NCI-H2107 treated with DMSO at 0.1 percent for 48 hours (cell line): ENCODE data around the gene KATNAL2.
"Not testable (repeated sequence)": the region's sequence is repeated elsewhere in the genome, so short reads cannot be mapped to it uniquely, and the experiment has no call there.

Experiments
- DNase-seq: peaks from one replicate; lab custom pipeline; 2025; ENCODE audit not compliant: unreplicated experiment; lab: John Stamatoyannopoulos, UW

Gene KATNAL2

DNA sequence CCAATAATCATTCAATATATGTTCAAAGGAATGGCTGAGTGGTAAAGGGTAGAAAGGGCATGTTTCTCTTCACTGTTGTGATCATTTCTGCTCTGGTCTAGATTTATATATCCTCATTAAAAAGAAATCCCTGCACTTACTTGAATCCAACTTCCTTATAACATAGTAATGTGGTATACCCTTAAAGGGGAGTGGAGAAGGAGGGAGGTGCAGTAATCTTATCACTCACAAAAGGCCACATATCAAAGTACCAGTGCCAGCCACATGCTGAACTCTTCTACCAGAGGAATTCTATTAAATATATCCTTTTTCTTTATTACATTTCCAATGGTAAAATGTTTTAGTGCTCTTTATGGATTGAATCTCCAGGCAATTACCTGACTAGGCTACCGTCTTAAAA lies 3.3 kb downstream of the KATNAL2 start:
- DNase-seq = no peak

DNA sequence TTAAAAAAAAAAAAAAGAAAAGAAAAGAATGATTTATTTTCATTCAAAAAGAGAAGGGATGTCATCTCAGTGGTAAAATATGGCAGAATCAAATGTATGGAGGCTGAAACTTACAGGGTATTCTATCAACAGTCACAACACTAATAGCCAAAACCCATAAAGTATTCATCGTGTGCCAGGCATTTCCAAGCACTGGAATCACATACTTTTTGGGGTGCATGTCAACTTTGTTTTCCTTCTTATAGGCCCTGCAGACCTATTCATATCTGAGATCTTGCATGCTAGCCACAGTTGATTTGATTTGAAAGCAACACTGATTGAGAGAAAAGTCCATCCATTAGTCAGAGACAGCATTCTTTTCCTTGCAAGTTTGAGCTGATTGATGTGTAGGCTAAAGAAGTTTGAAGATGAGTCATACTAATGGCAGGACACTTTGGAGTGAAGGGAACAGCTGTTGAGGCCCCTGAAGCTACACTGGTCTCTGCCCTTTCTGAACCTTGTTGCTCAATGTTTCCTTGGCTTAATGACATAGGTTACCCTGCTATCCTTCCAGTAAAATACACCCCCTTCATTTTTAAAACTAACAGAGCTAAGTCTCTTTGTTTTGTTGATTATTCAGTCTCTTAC lies 22.0 kb downstream of the KATNAL2 start:
- no peak for DNase-seq

DNA sequence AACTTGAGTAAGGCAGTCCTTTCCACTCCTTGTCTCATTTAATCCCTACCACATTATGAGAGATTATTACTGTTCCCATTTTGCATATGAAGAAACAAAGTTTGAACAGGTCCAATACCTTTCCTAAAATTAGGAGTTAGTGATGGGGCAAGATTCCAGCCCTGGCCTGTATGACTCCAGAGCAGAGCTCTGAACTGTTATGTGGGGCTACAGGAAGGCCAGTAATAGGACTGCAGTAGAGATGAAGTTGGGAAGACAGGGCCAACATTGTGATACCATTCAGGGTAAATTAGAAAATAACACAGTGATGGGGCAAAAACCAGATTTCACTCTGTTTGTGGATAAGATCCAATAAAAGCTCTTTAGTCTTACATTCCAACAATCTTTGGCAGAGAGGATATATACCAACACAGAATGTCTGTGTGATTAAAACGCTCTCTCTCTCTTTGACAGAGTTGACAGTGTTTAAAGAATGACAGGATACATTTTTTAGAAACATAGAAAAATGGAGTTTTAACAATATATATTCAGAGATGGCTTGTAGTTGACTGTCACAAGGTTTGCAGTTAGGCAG lies 22.7 kb downstream of the KATNAL2 start:
- no peak for DNase-seq

DNA sequence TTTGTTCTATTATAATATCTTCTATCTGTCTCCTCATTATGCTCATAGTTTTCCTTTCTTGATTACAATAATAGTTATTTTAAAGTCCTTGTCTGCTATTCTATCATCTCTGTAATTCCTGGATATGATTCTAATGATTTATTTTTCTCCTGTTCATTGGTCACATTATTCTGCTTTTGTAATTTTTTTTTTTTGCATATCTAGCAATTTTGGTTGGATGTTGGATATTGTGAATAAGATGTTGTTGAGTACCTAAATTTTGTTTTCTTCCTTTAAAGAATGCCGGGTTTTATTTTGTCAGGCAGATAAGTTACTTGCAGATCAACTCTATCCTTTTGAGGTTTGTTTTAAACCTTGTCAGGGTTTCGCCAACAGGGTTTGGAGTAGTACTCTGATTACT lies 25.2 kb downstream of the KATNAL2 start:
- DNase-seq = no peak

DNA sequence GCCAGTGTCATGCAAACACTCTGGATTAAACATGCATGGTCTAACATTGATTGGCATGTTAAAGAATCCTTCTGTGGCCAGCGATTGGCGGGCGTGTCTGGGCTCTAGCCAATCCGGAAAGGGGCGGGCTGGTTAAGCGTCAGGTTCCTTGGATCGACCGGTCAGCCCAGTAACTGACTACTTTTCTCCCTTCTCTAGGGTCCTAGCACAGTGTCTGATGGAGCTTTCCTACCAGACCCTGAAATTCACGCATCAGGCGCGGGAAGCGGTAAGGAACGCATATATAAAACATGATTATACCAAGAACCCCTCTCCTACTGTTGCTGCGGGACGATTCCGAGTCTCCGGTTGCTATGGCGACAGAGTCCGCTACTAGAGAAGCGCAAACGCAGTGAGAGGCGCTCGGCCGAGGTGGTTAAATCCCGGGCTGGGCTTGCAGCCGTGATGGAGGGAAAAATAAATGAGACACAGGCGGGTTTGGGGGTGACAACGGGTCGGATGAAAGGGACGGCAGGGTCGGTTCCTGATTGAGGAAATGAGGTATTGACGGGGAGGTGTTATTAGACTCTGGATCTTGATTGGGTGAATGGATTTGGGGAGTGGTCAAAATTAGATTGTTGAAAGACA lies 29.4 kb downstream of the KATNAL2 start:
- DNase-seq = peak; percentile 85

DNA sequence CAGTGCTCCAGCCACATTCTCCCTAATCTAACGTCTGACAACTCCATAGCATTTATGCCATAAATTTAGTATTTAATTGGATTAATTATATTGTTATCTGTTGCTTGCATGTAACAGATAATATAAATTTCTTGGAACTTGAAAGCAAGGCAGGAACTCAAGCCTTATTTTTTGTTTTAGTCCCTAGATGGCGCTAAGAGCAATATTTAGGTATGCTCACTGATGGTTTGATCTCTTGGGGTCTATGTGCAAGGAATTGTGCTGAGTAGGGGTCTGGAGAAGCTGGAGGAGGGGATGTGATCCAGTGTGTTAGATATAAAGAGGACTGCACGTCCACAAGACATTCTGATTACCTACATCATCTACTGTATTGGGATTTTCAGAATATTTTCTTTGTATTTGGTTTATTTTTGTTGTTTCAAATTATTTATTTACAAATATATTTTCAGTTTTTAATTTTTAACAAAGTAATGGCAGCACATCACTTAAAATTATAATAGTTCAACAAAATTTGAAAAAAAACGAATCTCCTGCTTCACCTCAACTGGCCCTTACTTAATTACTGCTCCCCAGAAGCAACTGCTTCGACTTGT lies 32.8 kb downstream of the KATNAL2 start:
- peak; percentile 12 for DNase-seq

DNA sequence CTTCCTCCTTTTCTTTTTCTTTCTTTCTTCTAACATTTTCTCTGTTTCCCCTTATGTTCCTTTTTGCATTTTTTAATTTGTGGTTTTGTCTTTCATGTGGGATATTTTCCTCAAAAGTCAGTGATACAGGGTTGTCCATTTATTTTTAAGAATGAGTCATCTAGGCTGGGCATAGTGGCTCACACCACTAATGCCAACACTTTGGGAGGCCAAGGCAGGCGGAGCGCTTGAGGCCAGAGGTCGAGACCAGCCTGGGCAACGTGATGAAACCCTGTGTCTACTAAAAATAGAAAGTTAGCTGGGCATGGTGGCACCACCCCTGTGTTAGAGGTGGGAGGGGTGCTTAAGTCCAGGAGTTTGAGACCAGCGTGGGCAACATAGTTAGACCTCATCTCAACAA lies 35.8 kb downstream of the KATNAL2 start:
- DNase-seq = no peak

DNA sequence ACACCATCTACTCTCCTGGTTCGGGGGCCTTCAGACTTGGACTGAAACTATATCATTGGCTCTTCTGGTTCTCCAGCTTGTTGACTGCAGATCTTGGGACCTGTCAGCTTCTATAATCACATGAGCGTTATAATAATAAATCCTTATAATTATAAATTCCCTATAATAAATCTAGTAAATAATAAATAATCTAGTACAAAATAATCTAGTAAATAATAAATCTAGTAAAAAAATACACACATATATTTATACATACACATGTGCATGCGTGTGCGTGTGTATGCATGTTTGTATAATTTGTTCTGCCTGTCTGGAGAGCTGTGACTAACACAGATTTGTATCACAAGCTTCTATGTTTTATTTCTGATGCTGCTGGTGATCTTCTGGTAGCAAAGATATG lies 40.8 kb downstream of the KATNAL2 start:
- DNase-seq = no peak

DNA sequence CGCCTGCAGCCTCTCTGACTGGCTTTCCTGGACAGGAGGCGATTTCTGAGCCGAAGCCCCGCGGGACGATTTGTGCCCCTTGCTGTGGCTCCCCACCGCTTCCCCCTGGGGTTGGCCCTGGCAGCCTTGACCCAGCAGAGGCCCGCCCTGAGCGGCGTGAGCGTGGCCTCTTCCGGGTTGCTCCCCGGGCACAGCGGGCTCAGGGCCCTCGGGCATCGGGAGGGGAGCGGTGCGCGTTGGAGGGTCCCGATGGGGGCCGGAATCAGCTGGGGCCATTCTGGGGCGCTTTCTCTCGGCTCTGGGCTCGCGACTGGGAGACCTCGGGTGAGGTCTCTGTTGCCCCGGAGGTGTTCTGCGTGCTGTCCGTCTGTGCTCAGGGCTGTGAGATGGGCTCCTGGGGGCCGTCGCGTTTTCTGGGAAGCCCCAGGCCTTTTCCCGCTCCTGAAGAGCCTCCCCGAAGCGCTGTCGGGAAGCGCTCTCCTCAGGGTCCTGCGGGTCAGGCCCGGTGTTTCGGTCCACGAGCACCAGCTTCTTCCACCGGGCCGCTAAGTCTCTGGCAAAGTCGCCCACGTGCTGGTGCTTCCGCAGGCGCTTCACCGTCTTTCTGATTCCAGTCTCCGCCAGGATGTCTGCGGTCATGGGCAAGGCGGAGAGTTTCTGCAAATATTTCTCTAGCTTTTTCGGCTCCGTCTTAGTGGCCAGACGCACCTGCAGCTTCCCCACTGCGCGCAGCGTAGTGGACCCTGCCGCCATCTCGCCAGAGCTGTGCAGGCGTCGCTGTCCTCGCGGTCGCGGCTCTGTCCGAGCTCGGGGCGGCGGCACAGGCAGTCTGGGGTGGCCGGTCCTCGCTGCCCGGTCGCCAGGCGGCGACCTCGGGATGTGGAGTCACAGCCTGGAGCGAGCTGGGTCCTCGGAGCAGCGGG lies 46.5 kb downstream of the KATNAL2 start:
- not testable (repeated sequence) for DNase-seq

DNA sequence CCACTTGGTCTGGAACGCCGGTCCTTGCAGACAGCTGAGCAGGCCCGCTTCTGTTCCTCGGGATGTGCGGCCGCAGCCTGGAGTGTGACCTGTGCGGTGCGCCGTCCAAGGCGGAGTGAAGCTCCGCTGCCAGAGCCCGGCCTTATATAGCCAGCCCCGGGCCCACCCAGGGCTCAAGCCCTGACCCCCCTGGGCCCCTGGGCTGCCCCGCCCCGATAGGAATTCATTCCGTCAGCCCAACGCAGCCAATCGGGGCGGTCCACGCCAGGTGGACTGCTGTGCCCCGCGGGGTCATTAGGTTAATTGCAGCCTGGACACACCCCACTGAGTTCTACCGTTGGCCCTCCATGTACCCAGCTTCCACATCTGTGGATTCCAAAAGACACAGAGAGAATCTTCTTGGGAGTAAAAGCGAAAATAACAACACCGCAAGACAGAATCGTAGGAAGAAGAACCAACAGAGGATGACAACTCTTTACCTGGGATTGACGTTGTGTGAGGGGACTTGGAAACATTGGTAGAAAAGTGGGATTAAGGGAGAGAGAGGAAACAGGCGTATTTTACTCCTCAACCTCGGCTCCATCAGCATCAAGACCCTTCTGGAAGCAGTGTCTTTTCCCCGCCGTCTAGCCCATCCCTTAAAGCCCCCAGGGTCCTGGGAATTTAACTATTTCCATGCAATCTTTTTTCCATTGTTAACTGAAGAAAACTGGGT lies 47.3 kb downstream of the KATNAL2 start:
- DNase-seq = not testable (repeated sequence)

DNA sequence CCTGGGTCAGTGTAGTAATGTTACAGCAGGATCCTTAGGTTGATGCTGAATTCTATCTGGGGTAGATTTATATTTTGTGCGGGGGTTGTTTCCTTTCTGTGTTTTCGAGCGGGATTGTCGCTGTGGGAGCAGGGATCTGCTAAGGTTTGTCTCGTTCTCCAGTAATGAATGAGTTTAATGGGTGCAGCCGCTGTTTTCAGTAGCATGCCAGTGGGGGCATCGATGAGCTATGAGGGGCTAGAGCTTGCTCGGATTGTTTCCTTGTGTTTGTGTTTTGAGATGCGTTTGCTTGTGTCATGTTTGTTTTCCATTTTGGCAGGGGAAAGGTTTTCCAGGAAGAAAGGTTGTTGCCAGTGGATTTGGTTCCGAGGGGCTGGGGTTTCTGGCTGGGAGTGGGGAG lies 48.9 kb downstream of the KATNAL2 start:
- DNase-seq = not testable (repeated sequence)

DNA sequence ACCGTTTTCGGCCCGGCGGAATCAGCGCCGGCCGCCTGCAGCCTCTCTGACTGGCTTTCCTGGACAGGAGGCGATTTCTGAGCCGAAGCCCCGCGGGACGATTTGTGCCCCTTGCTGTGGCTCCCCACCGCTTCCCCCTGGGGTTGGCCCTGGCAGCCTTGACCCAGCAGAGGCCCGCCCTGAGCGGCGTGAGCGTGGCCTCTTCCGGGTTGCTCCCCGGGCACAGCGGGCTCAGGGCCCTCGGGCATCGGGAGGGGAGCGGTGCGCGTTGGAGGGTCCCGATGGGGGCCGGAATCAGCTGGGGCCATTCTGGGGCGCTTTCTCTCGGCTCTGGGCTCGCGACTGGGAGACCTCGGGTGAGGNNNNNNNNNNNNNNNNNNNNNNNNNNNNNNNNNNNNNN lies 52.1 kb downstream of the KATNAL2 start:
- DNase-seq = not testable (repeated sequence)

DNA sequence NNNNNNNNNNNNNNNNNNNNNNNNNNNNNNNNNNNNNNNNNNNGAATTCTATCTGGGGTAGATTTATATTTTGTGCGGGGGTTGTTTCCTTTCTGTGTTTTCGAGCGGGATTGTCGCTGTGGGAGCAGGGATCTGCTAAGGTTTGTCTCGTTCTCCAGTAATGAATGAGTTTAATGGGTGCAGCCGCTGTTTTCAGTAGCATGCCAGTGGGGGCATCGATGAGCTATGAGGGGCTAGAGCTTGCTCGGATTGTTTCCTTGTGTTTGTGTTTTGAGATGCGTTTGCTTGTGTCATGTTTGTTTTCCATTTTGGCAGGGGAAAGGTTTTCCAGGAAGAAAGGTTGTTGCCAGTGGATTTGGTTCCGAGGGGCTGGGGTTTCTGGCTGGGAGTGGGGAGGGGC lies 102.5 kb downstream of the KATNAL2 start:
- not testable (repeated sequence) for DNase-seq

DNA sequence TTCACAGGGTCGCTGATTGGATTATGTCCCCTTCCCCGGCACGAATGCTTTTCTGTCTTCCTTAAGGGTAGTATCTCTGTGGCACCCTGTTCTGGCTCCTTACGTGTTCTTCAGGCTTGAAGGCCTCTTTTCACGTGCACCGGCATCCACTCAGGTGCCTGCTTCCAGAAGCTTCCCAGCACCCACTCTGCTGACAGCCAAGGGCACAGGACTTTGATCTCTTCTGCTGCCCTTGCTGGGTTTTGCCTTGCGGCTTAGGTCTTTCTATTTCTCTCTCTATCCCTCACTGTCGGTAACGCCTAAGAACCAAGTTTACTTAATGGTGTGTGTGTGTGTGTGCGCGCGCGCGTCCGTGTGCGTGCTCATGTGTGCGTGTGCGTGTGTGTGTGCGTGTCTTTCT lies 103.4 kb downstream of the KATNAL2 start:
- DNase-seq = not testable (repeated sequence)

DNA sequence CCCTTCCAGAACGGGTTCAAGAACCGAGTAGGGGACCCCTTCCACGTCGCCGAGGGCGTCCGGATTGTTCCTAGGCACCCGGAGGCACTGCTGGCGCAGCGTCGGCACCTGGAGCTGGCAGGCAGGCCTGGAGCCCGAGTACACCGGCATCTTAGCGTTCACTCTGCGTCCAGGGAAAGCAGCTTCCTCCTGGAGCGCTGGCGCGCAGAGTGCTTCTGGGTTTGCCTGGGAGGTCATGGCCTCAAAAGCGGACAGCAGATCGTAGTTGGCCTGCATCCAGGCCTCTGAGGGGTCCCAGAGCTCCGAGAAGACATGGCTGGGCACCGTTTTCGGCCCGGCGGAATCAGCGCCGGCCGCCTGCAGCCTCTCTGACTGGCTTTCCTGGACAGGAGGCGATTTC lies 105.4 kb downstream of the KATNAL2 start:
- DNase-seq = not testable (repeated sequence)

DNA sequence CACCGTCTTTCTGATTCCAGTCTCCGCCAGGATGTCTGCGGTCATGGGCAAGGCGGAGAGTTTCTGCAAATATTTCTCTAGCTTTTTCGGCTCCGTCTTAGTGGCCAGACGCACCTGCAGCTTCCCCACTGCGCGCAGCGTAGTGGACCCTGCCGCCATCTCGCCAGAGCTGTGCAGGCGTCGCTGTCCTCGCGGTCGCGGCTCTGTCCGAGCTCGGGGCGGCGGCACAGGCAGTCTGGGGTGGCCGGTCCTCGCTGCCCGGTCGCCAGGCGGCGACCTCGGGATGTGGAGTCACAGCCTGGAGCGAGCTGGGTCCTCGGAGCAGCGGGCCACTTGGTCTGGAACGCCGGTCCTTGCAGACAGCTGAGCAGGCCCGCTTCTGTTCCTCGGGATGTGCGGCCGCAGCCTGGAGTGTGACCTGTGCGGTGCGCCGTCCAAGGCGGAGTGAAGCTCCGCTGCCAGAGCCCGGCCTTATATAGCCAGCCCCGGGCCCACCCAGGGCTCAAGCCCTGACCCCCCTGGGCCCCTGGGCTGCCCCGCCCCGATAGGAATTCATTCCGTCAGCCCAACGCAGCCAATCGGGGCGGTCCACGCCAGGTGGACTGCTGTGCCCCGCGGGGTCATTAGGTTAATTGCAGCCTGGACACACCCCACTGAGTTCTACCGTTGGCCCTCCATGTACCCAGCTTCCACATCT lies 106.5 kb downstream of the KATNAL2 start:
- DNase-seq = not testable (repeated sequence)

DNA sequence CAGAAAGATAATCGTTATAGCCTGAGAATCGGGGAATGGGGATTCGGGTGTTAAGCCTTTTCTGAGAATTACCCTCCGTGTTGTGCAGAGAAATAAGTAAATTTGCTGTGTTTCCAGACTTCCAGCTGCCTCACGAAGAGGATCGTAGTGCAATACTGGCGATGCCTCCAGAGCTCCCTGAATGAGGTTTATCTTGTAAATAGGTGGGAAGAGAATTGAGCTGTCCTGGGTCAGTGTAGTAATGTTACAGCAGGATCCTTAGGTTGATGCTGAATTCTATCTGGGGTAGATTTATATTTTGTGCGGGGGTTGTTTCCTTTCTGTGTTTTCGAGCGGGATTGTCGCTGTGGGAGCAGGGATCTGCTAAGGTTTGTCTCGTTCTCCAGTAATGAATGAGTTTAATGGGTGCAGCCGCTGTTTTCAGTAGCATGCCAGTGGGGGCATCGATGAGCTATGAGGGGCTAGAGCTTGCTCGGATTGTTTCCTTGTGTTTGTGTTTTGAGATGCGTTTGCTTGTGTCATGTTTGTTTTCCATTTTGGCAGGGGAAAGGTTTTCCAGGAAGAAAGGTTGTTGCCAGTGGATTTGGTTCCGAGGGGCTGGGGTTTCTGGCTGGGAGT lies 108.3 kb downstream of the KATNAL2 start:
- DNase-seq = not testable (repeated sequence)

DNA sequence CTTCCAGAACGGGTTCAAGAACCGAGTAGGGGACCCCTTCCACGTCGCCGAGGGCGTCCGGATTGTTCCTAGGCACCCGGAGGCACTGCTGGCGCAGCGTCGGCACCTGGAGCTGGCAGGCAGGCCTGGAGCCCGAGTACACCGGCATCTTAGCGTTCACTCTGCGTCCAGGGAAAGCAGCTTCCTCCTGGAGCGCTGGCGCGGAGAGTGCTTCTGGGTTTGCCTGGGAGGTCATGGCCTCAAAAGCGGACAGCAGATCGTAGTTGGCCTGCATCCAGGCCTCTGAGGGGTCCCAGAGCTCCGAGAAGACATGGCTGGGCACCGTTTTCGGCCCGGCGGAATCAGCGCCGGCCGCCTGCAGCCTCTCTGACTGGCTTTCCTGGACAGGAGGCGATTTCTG lies 111.3 kb downstream of the KATNAL2 start:
- DNase-seq = not testable (repeated sequence)

DNA sequence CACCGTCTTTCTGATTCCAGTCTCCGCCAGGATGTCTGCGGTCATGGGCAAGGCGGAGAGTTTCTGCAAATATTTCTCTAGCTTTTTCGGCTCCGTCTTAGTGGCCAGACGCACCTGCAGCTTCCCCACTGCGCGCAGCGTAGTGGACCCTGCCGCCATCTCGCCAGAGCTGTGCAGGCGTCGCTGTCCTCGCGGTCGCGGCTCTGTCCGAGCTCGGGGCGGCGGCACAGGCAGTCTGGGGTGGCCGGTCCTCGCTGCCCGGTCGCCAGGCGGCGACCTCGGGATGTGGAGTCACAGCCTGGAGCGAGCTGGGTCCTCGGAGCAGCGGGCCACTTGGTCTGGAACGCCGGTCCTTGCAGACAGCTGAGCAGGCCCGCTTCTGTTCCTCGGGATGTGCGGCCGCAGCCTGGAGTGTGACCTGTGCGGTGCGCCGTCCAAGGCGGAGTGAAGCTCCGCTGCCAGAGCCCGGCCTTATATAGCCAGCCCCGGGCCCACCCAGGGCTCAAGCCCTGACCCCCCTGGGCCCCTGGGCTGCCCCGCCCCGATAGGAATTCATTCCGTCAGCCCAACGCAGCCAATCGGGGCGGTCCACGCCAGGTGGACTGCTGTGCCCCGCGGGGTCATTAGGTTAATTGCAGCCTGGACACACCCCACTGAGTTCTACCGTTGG lies 112.4 kb downstream of the KATNAL2 start:
- DNase-seq = not testable (repeated sequence)
